Tracheal epithelial cell (primary cell): ENCODE data around the gene FKBP1C. TPM values are rescaled to one million over a fixed set of nuclear protein-coding genes. Genes with fewer than 3 reads are reported as not detected.

Experiments used
- total RNA-seq: library from RNA; depleted of rRNA; stranded (reverse); fragments of >200 nt; gene quantifications from 2 replicates; pipeline ENCODE4 v1.2.1, GENCODE V29; 2014

The FKBP1C gene
- total RNA-seq, result under 0.01 and 0.24 TPM in 2 replicates

DNA sequence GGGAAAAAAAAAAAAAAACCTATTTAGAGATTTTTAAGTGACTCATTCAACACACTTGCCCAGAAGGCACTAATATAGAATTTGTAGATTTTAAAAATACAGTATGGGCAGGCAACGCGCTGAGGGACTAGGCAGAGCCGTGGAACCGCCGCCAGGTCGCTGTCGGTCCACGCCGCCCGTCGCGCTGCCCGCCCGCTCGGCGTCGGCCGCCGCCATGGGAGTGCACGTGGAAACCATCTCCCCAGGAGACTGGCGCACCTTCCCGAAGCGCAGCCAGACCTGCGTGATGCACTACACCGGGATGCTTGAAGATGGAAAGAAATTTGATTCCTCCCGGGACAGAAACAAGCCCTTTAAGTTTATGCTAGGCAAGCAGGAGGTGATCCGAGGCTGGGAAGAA is at the start of gene FKBP1C:
FKBP1C (plus strand) TSS at position 127 of the 400 bp plus-strand sequence.

Other genes starting within 250 kb of the FKBP1C start
- gene LGSN, start 108.5 kb downstream of the FKBP1C start, total RNA-seq, result 0.21 TPM in 1 of 2 replicates, not detected in the other